Sigmoid colon (tissue), 7 donors: ENCODE data around the gene DAB2IP. TPM values are rescaled to one million over a fixed set of nuclear protein-coding genes. Genes with fewer than 3 reads are reported as not detected.

Source experiments
- DNase-seq: peaks from one replicate; pipeline ENCODE4 v3.0.0-alpha.2; 2019
- H3K27ac ChIP-seq, 4 donors: fragments of 200-600 bp; sonication (generic); one replicate each; pipeline ENCODE4 v1.5.1; 2016 to 2019; ENCODE audit warnings: mild to moderate bottlenecking in 1 of 4
- H3K27me3 ChIP-seq, 3 donors: fragments of 200-600 bp; sonication (generic); one replicate each; pipeline ENCODE4 v1.5.1; 2019; ENCODE audit warnings: mild to moderate bottlenecking in 1 of 3
- H3K36me3 ChIP-seq, 4 donors: fragments of 200-600 bp; sonication (generic); one replicate each; pipeline ENCODE4 v1.5.1; 2016 to 2019
- H3K4me1 ChIP-seq, 4 donors: fragments of 200-600 bp; sonication (generic); one replicate each; pipeline ENCODE4 v1.5.1; 2017 to 2019
- H3K4me3 ChIP-seq, 4 donors: fragments of 200-600 bp; sonication (generic); one replicate each; pipeline ENCODE4 v1.5.1; 2017 to 2019; ENCODE audit warnings: mild to moderate bottlenecking in 2 of 4, moderate library complexity in 1 of 4
- H3K9me3 ChIP-seq, 4 donors: fragments of 200-600 bp in 3 of 4; sonication (generic) in 3 of 4; one replicate each; pipeline versions ENCODE4 v1.5.1 to v1.6.1; 2013 to 2019
- CTCF ChIP-seq, 4 experiments: fragments of 450-650 bp in 3 of 4; fragments of 200-600 bp in 1 of 4; IDR thresholded peaks; one replicate each; pipeline ENCODE4 v1.5.1; 2016 to 2019; ENCODE audit warnings: antibody characterized with exemption in 4 of 4, mild to moderate bottlenecking in 3 of 4, moderate library complexity in 2 of 4
- EP300 ChIP-seq, 4 donors: sonication (generic); formaldehyde crosslinking; IDR thresholded peaks; one replicate each; pipeline ENCODE4 v1.6.1; 2017; ENCODE audit warnings: antibody characterized with exemption in 4 of 4
- POLR2A ChIP-seq, 2 donors: fragments of 450-650 bp; IDR thresholded peaks; one replicate each; pipeline ENCODE4 v1.6.1; 2016; ENCODE audit warnings: antibody characterized with exemption in 2 of 2, mild to moderate bottlenecking in 2 of 2, moderate library complexity in 2 of 2
- POLR2AphosphoS5 ChIP-seq, 4 donors: sonication (generic); formaldehyde crosslinking; IDR thresholded peaks; one replicate each; pipeline ENCODE4 v1.6.1; 2017; ENCODE audit warnings: antibody characterized with exemption in 4 of 4
- WGBS, 2 donors: extraction: QIAGEN DNeasy Blood & Tissue Kit; methylation state at CpG; one replicate each; pipeline ENCODE4 v1.1.7; 2013; 5-methylcytosine and 5-hydroxymethylcytosine counted together
- intact Hi-C: fragments of 100-400 bp; cut with DNase I; formaldehyde crosslinking; loops from one replicate; pipeline ENCODE4 v1.15.1; 2023
- polyA plus RNA-seq, 3 donors: library from polyadenylated mRNA; stranded (reverse); fragments of 200-250 nt; gene quantifications; one replicate each; pipeline ENCODE4 v1.2.3, GENCODE V29; 2013
- total RNA-seq, 4 donors: library from RNA; depleted of rRNA; stranded (reverse); fragments of >200 nt; gene quantifications; one replicate each; pipeline ENCODE4 v1.1.0, GENCODE V29; 2016
- donor health status: healthy with polysubstance abuse.
- donor health status: Bipolar disorder and iron deficiency.
- donor health status: healthy.

Gene DAB2IP
- total and polyA plus RNA-seq, 7 donors = 20.1 to 52.4 (median 34.7) TPM

- Histone ChIP-seq H3K27ac (peak overlapping the region in 3 of 4 donors; percentile 90 to 94 (median 91)), H3K4me1 (peaks cover 0 to 95% (median 92%) of the 10 kb centered on the region in 4 donors)
- intact Hi-C loops = no loop called here
Measured at GRCh38 chr9:121752929-121753328, 101.5 kb downstream of the DAB2IP start.

GRCh38 chr9:121753802-121754654 is 102.6 kb downstream of the DAB2IP start:
- no peak overlapping the region for H3K4me3 ChIP-seq
- intact Hi-C loops = no loop called here
- peaks cover 2 to 18% (median 7%) of the 10 kb centered on the region in 4 donors for H3K36me3 ChIP-seq
- H3K27me3 ChIP-seq = no peaks in the 10 kb centered on the region
- no peak for TF ChIP-seq POLR2A (IDR thresholded peaks at IDR 0.05)
- no peaks in the 10 kb centered on the region for H3K9me3 ChIP-seq
- WGBS, 2 donors = 81 to 87% methylated on average over 12 of the region's 12 CpGs
- no peak for DNase-seq
- H3K4me1 ChIP-seq = peaks cover 0 to 84% (median 81%) of the 10 kb centered on the region in 4 donors
- H3K27ac ChIP-seq = peak overlapping the region; percentile 4 to 91 (median 55)

More at GRCh38 chr9:121752929-121753328, 101.5 kb downstream of the DAB2IP start:
- Histone ChIP-seq H3K27me3 (no peaks in the 10 kb centered on the region), H3K4me3 (no peak overlapping the region), H3K9me3 (no peaks in the 10 kb centered on the region), H3K36me3 (peaks cover 0 to 7% (median 1%) of the 10 kb centered on the region in 4 donors)
- no peak for TF ChIP-seq POLR2A (IDR thresholded peaks at IDR 0.05)
- TF ChIP-seq POLR2AphosphoS5 (IDR thresholded peaks at IDR 0.05) = no peak
- TF ChIP-seq CTCF (IDR thresholded peaks at IDR 0.05) = no peak
- no peak for TF ChIP-seq EP300 (IDR thresholded peaks at IDR 0.05)
- DNase-seq = no peak
- WGBS, 2 donors = 89% methylated on average over 9 of the region's 9 CpGs

- H3K36me3 ChIP-seq = peaks cover 10 to 26% (median 15%) of the 10 kb centered on the region in 4 donors
- peak overlapping the region; percentile 4 to 91 (median 55) for H3K27ac ChIP-seq
- H3K4me3 ChIP-seq = no peak overlapping the region
- 86 to 91% methylated on average over 15 of the region's 15 CpGs for WGBS, 2 donors
- H3K9me3 ChIP-seq = no peaks in the 10 kb centered on the region
- intact Hi-C loops = no loop called here
- no peaks in the 10 kb centered on the region for H3K27me3 ChIP-seq
- no peak for DNase-seq
- TF ChIP-seq POLR2A (IDR thresholded peaks at IDR 0.05) (no peak), CTCF (IDR thresholded peaks at IDR 0.05) (no peak), EP300 (IDR thresholded peaks at IDR 0.05) (no peak), POLR2AphosphoS5 (IDR thresholded peaks at IDR 0.05) (no peak)
- peaks cover 0 to 76% (median 73%) of the 10 kb centered on the region in 4 donors for H3K4me1 ChIP-seq
Measured at GRCh38 chr9:121754655-121755436, 103.4 kb downstream of the DAB2IP start.

GRCh38 chr9:121755581-121755980 is 104.1 kb downstream of the DAB2IP start:
- TF ChIP-seq POLR2A (IDR thresholded peaks at IDR 0.05) (no peak), CTCF (IDR thresholded peaks at IDR 0.05) (no peak), POLR2AphosphoS5 (IDR thresholded peaks at IDR 0.05) (no peak), EP300 (IDR thresholded peaks at IDR 0.05) (no peak)
- H3K4me1 ChIP-seq = peaks cover 0 to 69% (median 66%) of the 10 kb centered on the region in 4 donors
- intact Hi-C loops = no loop called here
- peak overlapping the region in 2 of 4 donors; percentile 90 to 91 for H3K27ac ChIP-seq
- H3K27me3 ChIP-seq = no peaks in the 10 kb centered on the region
- 90 to 93% methylated on average over 7 of the region's 7 CpGs for WGBS, 2 donors
- H3K36me3 ChIP-seq = peaks cover 18 to 33% (median 23%) of the 10 kb centered on the region in 4 donors
- no peak overlapping the region for H3K4me3 ChIP-seq
- no peak for DNase-seq
- no peaks in the 10 kb centered on the region for H3K9me3 ChIP-seq
